ENCODE results near the gene POGK. TPM values are rescaled to one million over a fixed set of nuclear protein-coding genes. Genes with fewer than 3 reads are reported as not detected.
"Not testable (repeated sequence)": the region's sequence is repeated elsewhere in the genome, so short reads cannot be mapped to it uniquely, and the experiment has no call there.

Gene POGK
- total RNA-seq, 2 donors from 2014 or later: 37.9 to 43.2 TPM

- Mint-ChIP-seq H3K27me3 (ENCODE audit: insufficient read depth) (peaks cover 2% of the 10 kb centered on the region), H3K36me3 (ENCODE audit: low read depth) (no peaks in the 10 kb centered on the region), H3K27ac (no peak overlapping the region), H3K4me3 (no peak overlapping the region), H3K9me3 (peaks cover 9% of the 10 kb centered on the region), H3K4me1 (no peaks in the 10 kb centered on the region)
- Histone ChIP-seq H3K36me3 (ENCODE audit: control insufficient read depth, insufficient read depth, low read length) (no peaks in the 10 kb centered on the region), H3K9ac (ENCODE audit: extremely low read depth, low read length, poor library complexity, severe bottlenecking) (no peak overlapping the region), H3K4me1 (ENCODE audit: control insufficient read depth, insufficient read depth, low read length) (no peaks in the 10 kb centered on the region), H3K4me3 (ENCODE audit: low read length) (no peak overlapping the region), H3K27me3 (ENCODE audit: control insufficient read depth, insufficient read depth, low read length, poor library complexity, severe bottlenecking) (no peaks in the 10 kb centered on the region), H3K9me3 (ENCODE audit: control insufficient read depth, low read length) (no peaks in the 10 kb centered on the region), H3K27ac (ENCODE audit: low read depth, low read length) (no peak overlapping the region)
- WGBS, 2 experiments (ENCODE audit: insufficient coverage in 1 of 2, insufficient read length in 1 of 2): 86 to 87% methylated on average over 1 to 2 of the region's 2 CpGs
- DNase-seq: no peak
- TF ChIP-seq CTCF (conservative IDR thresholded peaks at IDR 0.05): no peak
These were observed 19.3 kb upstream of the POGK start for GRCh38 chr1:166819974-166820373.

DNA sequence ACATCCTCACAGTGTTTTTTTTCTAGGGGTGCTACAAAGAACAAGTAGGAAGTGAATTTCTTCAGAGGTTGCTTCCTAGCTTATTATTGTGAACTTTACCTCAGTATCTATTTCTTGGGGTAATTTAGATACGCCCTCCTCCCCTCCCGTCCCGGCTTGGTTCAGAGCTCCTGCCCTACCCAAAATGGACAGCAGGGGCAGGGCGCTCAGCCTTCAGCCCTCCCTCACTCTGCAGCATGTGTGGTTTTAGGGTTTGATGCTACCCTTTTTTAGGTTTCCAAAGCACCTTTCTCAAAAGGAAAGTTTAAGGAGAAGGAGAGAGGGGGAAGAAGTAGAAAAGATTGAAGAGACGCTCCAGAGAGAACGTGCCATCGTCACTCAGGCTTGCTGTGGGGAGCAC, 16.9 kb upstream of the POGK start:
- peak; percentile 68 for DNase-seq
- no peaks in the 10 kb centered on the region for H3K4me1 Mint-ChIP-seq
- 64 to 90% methylated on average over 2 to 7 of the region's 7 CpGs for WGBS, 2 experiments (ENCODE audit: insufficient coverage in 1 of 2, insufficient read length in 1 of 2)
- no peaks in the 10 kb centered on the region for H3K9me3 ChIP-seq (ENCODE audit: control insufficient read depth, low read length)
- no peak overlapping the region for H3K4me3 Mint-ChIP-seq
- no peak overlapping the region for H3K27ac ChIP-seq (ENCODE audit: low read depth, low read length)
- H3K36me3 ChIP-seq (ENCODE audit: control insufficient read depth, insufficient read depth, low read length): no peaks in the 10 kb centered on the region
- H3K9ac ChIP-seq (ENCODE audit: extremely low read depth, low read length, poor library complexity, severe bottlenecking): no peak overlapping the region
- no peaks in the 10 kb centered on the region for H3K27me3 Mint-ChIP-seq (ENCODE audit: insufficient read depth)
- peaks cover 10% of the 10 kb centered on the region for H3K9me3 Mint-ChIP-seq
- TF ChIP-seq CTCF (conservative IDR thresholded peaks at IDR 0.05): peak; percentile 74
- H3K4me3 ChIP-seq (ENCODE audit: low read length): no peak overlapping the region
- no peak overlapping the region for H3K27ac Mint-ChIP-seq
- no peaks in the 10 kb centered on the region for H3K4me1 ChIP-seq (ENCODE audit: control insufficient read depth, insufficient read depth, low read length)
- H3K36me3 Mint-ChIP-seq (ENCODE audit: low read depth): no peaks in the 10 kb centered on the region
- H3K27me3 ChIP-seq (ENCODE audit: control insufficient read depth, insufficient read depth, low read length, poor library complexity, severe bottlenecking): no peaks in the 10 kb centered on the region

- Mint-ChIP-seq H3K27ac (no peak overlapping the region), H3K4me3 (no peak overlapping the region), H3K9me3 (peaks cover 32% of the 10 kb centered on the region), H3K27me3 (ENCODE audit: insufficient read depth) (peaks cover under 1% of the 10 kb centered on the region), H3K36me3 (ENCODE audit: low read depth) (no peaks in the 10 kb centered on the region), H3K4me1 (no peaks in the 10 kb centered on the region)
- H3K9me3 ChIP-seq (ENCODE audit: control insufficient read depth, low read length): peaks cover 17% of the 10 kb centered on the region
- H3K9ac ChIP-seq (ENCODE audit: extremely low read depth, low read length, poor library complexity, severe bottlenecking): no peak overlapping the region
- no peaks in the 10 kb centered on the region for H3K36me3 ChIP-seq (ENCODE audit: control insufficient read depth, insufficient read depth, low read length)
- no peaks in the 10 kb centered on the region for H3K27me3 ChIP-seq (ENCODE audit: control insufficient read depth, insufficient read depth, low read length, poor library complexity, severe bottlenecking)
- no peak for TF ChIP-seq CTCF (conservative IDR thresholded peaks at IDR 0.05)
- no peak for DNase-seq
- H3K4me3 ChIP-seq (ENCODE audit: low read length): no peak overlapping the region
- H3K4me1 ChIP-seq (ENCODE audit: control insufficient read depth, insufficient read depth, low read length): no peaks in the 10 kb centered on the region
- no peak overlapping the region for H3K27ac ChIP-seq (ENCODE audit: low read depth, low read length)
These were observed 11.8 kb upstream of the POGK start for GRCh38 chr1:166827426-166827825.

DNA sequence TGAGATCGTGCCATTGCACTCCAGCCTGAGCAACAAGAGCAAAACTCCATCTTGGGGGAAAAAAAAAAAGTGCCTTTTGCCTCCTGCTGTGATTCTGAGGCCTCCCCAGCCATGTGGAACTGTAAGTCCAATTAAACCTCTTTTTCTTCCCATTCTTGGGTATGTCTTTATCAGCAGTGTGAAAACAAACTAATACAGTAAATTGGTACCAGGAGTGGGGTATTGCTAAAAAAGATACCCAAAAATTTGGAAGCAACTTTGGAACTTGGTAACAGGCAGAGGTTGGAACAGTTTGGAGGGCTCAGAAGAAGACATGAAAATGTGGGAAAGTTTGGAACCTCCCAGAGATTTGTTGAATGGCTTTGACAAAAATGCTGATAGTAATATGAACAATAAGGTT, 9.5 kb upstream of the POGK start:
- not testable (repeated sequence) for H3K4me3 ChIP-seq (ENCODE audit: low read length); H3K4me3 Mint-ChIP-seq; H3K27ac ChIP-seq (ENCODE audit: low read depth, low read length); H3K4me1 ChIP-seq (ENCODE audit: control insufficient read depth, insufficient read depth, low read length); H3K9ac ChIP-seq (ENCODE audit: extremely low read depth, low read length, poor library complexity, severe bottlenecking); DNase-seq; H3K27me3 ChIP-seq (ENCODE audit: control insufficient read depth, insufficient read depth, low read length, poor library complexity, severe bottlenecking); H3K27ac Mint-ChIP-seq; H3K36me3 ChIP-seq (ENCODE audit: control insufficient read depth, insufficient read depth, low read length); H3K36me3 Mint-ChIP-seq (ENCODE audit: low read depth); H3K27me3 Mint-ChIP-seq (ENCODE audit: insufficient read depth); H3K4me1 Mint-ChIP-seq
- H3K9me3 Mint-ChIP-seq: peaks cover 32% of the 10 kb centered on the region
- peaks cover 17% of the 10 kb centered on the region for H3K9me3 ChIP-seq (ENCODE audit: control insufficient read depth, low read length)
- 70 to 79% methylated on average over 1 of the region's 1 CpG for WGBS, 2 experiments (ENCODE audit: insufficient coverage in 1 of 2, insufficient read length in 1 of 2)

All from endodermal cell (in vitro differentiated cells).